GM23338 (cell line): ENCODE results near the gene CTDSPL. TPM values are rescaled to one million over a fixed set of nuclear protein-coding genes. Genes with fewer than 3 reads are reported as not detected.

ENCODE experiments used
- ATAC-seq: fragments of 200-7000 bp; cut with Tn5 transposase; 3 replicates; pipeline ENCODE4 v1.9.1; 2020
- DNase-seq: peaks from one replicate; pipeline ENCODE4 v3.0.0-alpha.2; 2015; ENCODE audit warnings: low spot score
- H2AFZ ChIP-seq: fragments of 200-600 bp; sonication (generic); 2 replicates; pipeline ENCODE4 v1.8.0; 2016; ENCODE audit warnings: antibody characterized with exemption, mild to moderate bottlenecking, moderate library complexity
- H3F3A ChIP-seq: fragments of 200-600 bp; sonication (generic); replicated peaks from 2 replicates; pipeline ENCODE4 v1.8.0; 2017; ENCODE audit warnings: antibody characterized with exemption, mixed run types, low read depth
- H3K27ac ChIP-seq: fragments of 200-600 bp; sonication (generic); 2 replicates; pipeline ENCODE4 v1.6.1; 2016; ENCODE audit warnings: low read depth
- H3K27me3 ChIP-seq: fragments of 200-600 bp; sonication (generic); 2 replicates; pipeline ENCODE4 v1.8.0; 2016; ENCODE audit warnings: mild to moderate bottlenecking, mixed run types, moderate library complexity; ENCODE audit not compliant: insufficient read depth
- H3K36me3 ChIP-seq: fragments of 200-600 bp; sonication (generic); 2 replicates; pipeline ENCODE4 v1.8.0; 2016; ENCODE audit warnings: mild to moderate bottlenecking; ENCODE audit not compliant: insufficient read depth
- H3K4me1 ChIP-seq: fragments of 200-600 bp; sonication (generic); 2 replicates; pipeline ENCODE4 v1.8.0; 2016; ENCODE audit warnings: mild to moderate bottlenecking, moderate library complexity; ENCODE audit not compliant: insufficient read depth
- H3K4me2 ChIP-seq: fragments of 200-600 bp; sonication (generic); 2 replicates; pipeline ENCODE4 v1.7.1; 2017; ENCODE audit warnings: mixed run types
- H3K4me3 ChIP-seq: fragments of 200-600 bp; sonication (generic); 2 replicates; pipeline ENCODE4 v1.6.1; 2016; ENCODE audit warnings: mixed run types
- H3K79me2 ChIP-seq: fragments of 200-600 bp; sonication (generic); replicated peaks from 2 replicates; pipeline ENCODE4 v1.8.0; 2017; ENCODE audit warnings: mild to moderate bottlenecking; ENCODE audit not compliant: insufficient read depth
- H3K9me2 ChIP-seq: fragments of 200-600 bp; sonication (generic); 2 replicates; pipeline ENCODE4 v1.8.0; 2017; ENCODE audit not compliant: insufficient read depth
- H4K20me1 ChIP-seq: fragments of 200-600 bp; sonication (generic); replicated peaks from 2 replicates; pipeline ENCODE4 v1.8.0; 2017; ENCODE audit warnings: mild to moderate bottlenecking; ENCODE audit not compliant: insufficient read depth
- H3K27ac Mint-ChIP-seq: 2 replicates; pipeline ENCODE4 v1.8.0; 2020; ENCODE audit warnings: inconsistent platforms, mild to moderate bottlenecking, moderate library complexity, mixed read lengths
- H3K27me3 Mint-ChIP-seq: 3 replicates; pipeline ENCODE4 v1.8.0; 2022; ENCODE audit warnings: low read depth, mild to moderate bottlenecking, moderate library complexity, mixed read lengths, inconsistent platforms; ENCODE audit not compliant: insufficient read depth, poor library complexity
- H3K36me3 Mint-ChIP-seq: 3 replicates; pipeline ENCODE4 v1.8.0; 2021; ENCODE audit warnings: low read depth, mild to moderate bottlenecking, inconsistent platforms, moderate library complexity, mixed read lengths
- H3K4me1 Mint-ChIP-seq: 3 replicates; pipeline ENCODE4 v1.8.0; 2020; ENCODE audit warnings: mild to moderate bottlenecking, inconsistent platforms, mixed read lengths
- H3K4me3 Mint-ChIP-seq: 3 replicates; pipeline ENCODE4 v1.8.0; 2021; ENCODE audit warnings: moderate library complexity, mild to moderate bottlenecking, inconsistent platforms, mixed read lengths
- H3K9me3 Mint-ChIP-seq: 3 replicates; pipeline ENCODE4 v1.8.0; 2020; ENCODE audit warnings: moderate library complexity, mild to moderate bottlenecking, inconsistent platforms, mixed read lengths
- CREB1 ChIP-seq: fragments of 250-450 bp; sonication (Bioruptor Pico); IDR thresholded peaks from 2 replicates; pipeline ENCODE4 v1.5.0; 2020; ENCODE audit warnings: low read depth, mild to moderate bottlenecking, moderate library complexity
- CTCF ChIP-seq, 2 experiments: fragments of 200-600 bp in 1 of 2; sonication (generic) in 1 of 2; conservative IDR thresholded peaks; 2 replicates each; pipeline versions ENCODE4 v1.5.1 to v1.6.1; 2016 to 2017; ENCODE audit warnings: antibody characterized with exemption in 2 of 2, low read depth in 2 of 2, mild to moderate bottlenecking in 2 of 2, moderate library complexity in 1 of 2
- ETS1 ChIP-seq: IDR thresholded peaks from 2 replicates; pipeline ENCODE4 v1.6.1; 2016; ENCODE audit warnings: antibody characterized with exemption
- EZH2phosphoT487 ChIP-seq: fragments of 200-600 bp; sonication (generic); IDR thresholded peaks from one replicate; pipeline ENCODE4 v1.8.1; 2018; ENCODE audit warnings: antibody characterized with exemption; ENCODE audit not compliant: unreplicated experiment
- JUNB ChIP-seq: IDR thresholded peaks from one replicate; pipeline ENCODE4 v1.6.1; 2016; ENCODE audit warnings: antibody characterized with exemption; ENCODE audit not compliant: unreplicated experiment
- NANOG ChIP-seq: IDR thresholded peaks from 2 replicates; pipeline ENCODE4 v1.6.1; 2016; ENCODE audit warnings: antibody characterized with exemption, borderline replicate concordance
- REST ChIP-seq: IDR thresholded peaks from one replicate; pipeline ENCODE4 v1.6.1; 2018; ENCODE audit warnings: antibody characterized with exemption; ENCODE audit not compliant: unreplicated experiment
- STAT1 ChIP-seq: IDR thresholded peaks from one replicate; pipeline ENCODE4 v1.6.1; 2016; ENCODE audit warnings: antibody characterized with exemption; ENCODE audit not compliant: unreplicated experiment
- ZNF114 ChIP-seq: fragments of 250-450 bp; sonication (Bioruptor Pico); IDR thresholded peaks from 2 replicates; pipeline ENCODE4 v1.5.0; 2020; ENCODE audit warnings: mild to moderate bottlenecking, moderate library complexity
- ZNF331 ChIP-seq: fragments of 250-450 bp; sonication (Bioruptor Pico); IDR thresholded peaks from 2 replicates; pipeline ENCODE4 v1.5.0; 2020; ENCODE audit warnings: low read depth, mild to moderate bottlenecking, moderate library complexity
- polyA plus RNA-seq: library from polyadenylated mRNA; unstranded; fragments of >200 nt; fragmentation: Nextera tagmentation; extraction: Ambion mirVana; gene quantifications from 2 replicates; pipeline ENCODE4 v1.2.1, GENCODE V29; 2016
- total RNA-seq: library from RNA; depleted of rRNA; stranded (reverse); fragments of >200 nt; shearing (Covaris generic); gene quantifications from 2 replicates; pipeline ENCODE4 v1.2.3, GENCODE V29; 2014

The CTDSPL gene
- total and polyA plus RNA-seq, 2 experiments from 2014 or later = 23.2 to 42.0 TPM

- DNase-seq (peak; percentile 59), ATAC-seq (peak; percentile 92)
- no peaks in the 10 kb centered on the region; the same call in 1 of the 2 replicates for H4K20me1 ChIP-seq
- no peak overlapping the region for H3K27ac ChIP-seq
- peaks cover 18% of the 10 kb centered on the region for H3K79me2 ChIP-seq
- peaks cover 7% of the 10 kb centered on the region; the same call in 1 of the 2 replicates for H3K4me1 ChIP-seq
- H3F3A ChIP-seq = no peaks in the 10 kb centered on the region
- Mint-ChIP-seq H3K9me3 (no peaks in the 10 kb centered on the region), H3K4me1 (peaks cover 17% of the 10 kb centered on the region), H3K27ac (no peak overlapping the region), H3K36me3 (no peaks in the 10 kb centered on the region), H3K4me3 (no peak overlapping the region), H3K27me3 (peaks cover 4% of the 10 kb centered on the region)
- no peak overlapping the region for H2AFZ ChIP-seq
- H3K9me2 ChIP-seq = peaks cover 5% of the 10 kb centered on the region; the same call in 1 of the 2 replicates
- H3K4me3 ChIP-seq = no peak overlapping the region
- no peaks in the 10 kb centered on the region for H3K27me3 ChIP-seq
- H3K4me2 ChIP-seq = no peak overlapping the region
- H3K36me3 ChIP-seq = no peaks in the 10 kb centered on the region
- TF ChIP-seq CTCF (conservative IDR thresholded peaks at IDR 0.05; ENCODE audit: low read depth in 2 of 2) = peak; percentile 55 to 68
- no peak for TF ChIP-seq REST
Observed at GRCh38 chr3:37912052-37912733, 50.5 kb downstream of the CTDSPL start.

GRCh38 chr3:37913522-37913921 lies 51.8 kb downstream of the CTDSPL start:
- no peaks in the 10 kb centered on the region for H3K36me3 ChIP-seq
- H3K4me3 Mint-ChIP-seq = no peak overlapping the region
- H3K36me3 Mint-ChIP-seq = no peaks in the 10 kb centered on the region
- peaks cover 4% of the 10 kb centered on the region for H3K27me3 Mint-ChIP-seq
- no peak overlapping the region for H2AFZ ChIP-seq
- H3K9me3 Mint-ChIP-seq = no peaks in the 10 kb centered on the region
- no peaks in the 10 kb centered on the region for H3K27me3 ChIP-seq
- DNase-seq (no peak), ATAC-seq (no peak)
- no peak overlapping the region for H3K27ac Mint-ChIP-seq
- H3K4me1 Mint-ChIP-seq = peaks cover 23% of the 10 kb centered on the region
- H4K20me1 ChIP-seq = no peaks in the 10 kb centered on the region; the same call in 1 of the 2 replicates
- H3K4me2 ChIP-seq = no peak overlapping the region
- H3K79me2 ChIP-seq = peaks cover 17% of the 10 kb centered on the region
- no peak overlapping the region for H3K4me3 ChIP-seq
- H3K4me1 ChIP-seq = peaks cover 14% of the 10 kb centered on the region
- peaks cover 5% of the 10 kb centered on the region; the same call in 1 of the 2 replicates for H3K9me2 ChIP-seq
- no peaks in the 10 kb centered on the region for H3F3A ChIP-seq
- no peak overlapping the region for H3K27ac ChIP-seq
- TF ChIP-seq ZNF114 (CRISPR knock-in tag) = no peak
- no peak for TF ChIP-seq JUNB
- TF ChIP-seq EZH2phosphoT487 = no peak
- no peak for TF ChIP-seq NANOG
- TF ChIP-seq STAT1 = no peak
- TF ChIP-seq CREB1 (CRISPR knock-in tag) = no peak
- TF ChIP-seq REST = no peak
- no peak for TF ChIP-seq CTCF (conservative IDR thresholded peaks at IDR 0.05; ENCODE audit: low read depth in 2 of 2)
- no peak for TF ChIP-seq ETS1
- no peak for TF ChIP-seq ZNF331 (CRISPR knock-in tag)
